Measurements from ENCODE around the gene EPB41L2.

EPB41L2 gene

GRCh38 chr6:130843575-130844320, 219.3 kb downstream of the EPB41L2 start:
- TF ChIP-seq ZFX (IDR thresholded peaks at IDR 0.05; ENCODE audit: borderline replicate concordance), result no peak
- TF ChIP-seq, protein P1, sequence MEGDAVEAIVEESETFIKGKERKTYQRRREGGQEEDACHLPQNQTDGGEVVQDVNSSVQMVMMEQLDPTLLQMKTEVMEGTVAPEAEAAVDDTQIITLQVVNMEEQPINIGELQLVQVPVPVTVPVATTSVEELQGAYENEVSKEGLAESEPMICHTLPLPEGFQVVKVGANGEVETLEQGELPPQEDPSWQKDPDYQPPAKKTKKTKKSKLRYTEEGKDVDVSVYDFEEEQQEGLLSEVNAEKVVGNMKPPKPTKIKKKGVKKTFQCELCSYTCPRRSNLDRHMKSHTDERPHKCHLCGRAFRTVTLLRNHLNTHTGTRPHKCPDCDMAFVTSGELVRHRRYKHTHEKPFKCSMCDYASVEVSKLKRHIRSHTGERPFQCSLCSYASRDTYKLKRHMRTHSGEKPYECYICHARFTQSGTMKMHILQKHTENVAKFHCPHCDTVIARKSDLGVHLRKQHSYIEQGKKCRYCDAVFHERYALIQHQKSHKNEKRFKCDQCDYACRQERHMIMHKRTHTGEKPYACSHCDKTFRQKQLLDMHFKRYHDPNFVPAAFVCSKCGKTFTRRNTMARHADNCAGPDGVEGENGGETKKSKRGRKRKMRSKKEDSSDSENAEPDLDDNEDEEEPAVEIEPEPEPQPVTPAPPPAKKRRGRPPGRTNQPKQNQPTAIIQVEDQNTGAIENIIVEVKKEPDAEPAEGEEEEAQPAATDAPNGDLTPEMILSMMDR (IDR thresholded peaks at IDR 0.05), result peak; percentile 69
- H3K27ac ChIP-seq, result no peak overlapping the region

GRCh38 chr6:130841128-130841728, 221.8 kb downstream of the EPB41L2 start:
- H3K27ac ChIP-seq, result no peak overlapping the region
- no peak for TF ChIP-seq ZFX (IDR thresholded peaks at IDR 0.05; ENCODE audit: borderline replicate concordance)
- TF ChIP-seq, protein P1 (IDR thresholded peaks at IDR 0.05), result no peak

- TF ChIP-seq, protein P1 (IDR thresholded peaks at IDR 0.05), result no peak
- no peak for TF ChIP-seq ZFX (IDR thresholded peaks at IDR 0.05; ENCODE audit: borderline replicate concordance)
- H3K27ac ChIP-seq, result no peak overlapping the region
Observed at GRCh38 chr6:130840050-130840449, 223.0 kb downstream of the EPB41L2 start.

- TF ChIP-seq, protein P1 (IDR thresholded peaks at IDR 0.05), result no peak
- no peak for TF ChIP-seq ZFX (IDR thresholded peaks at IDR 0.05; ENCODE audit: borderline replicate concordance)
- no peak overlapping the region for H3K27ac ChIP-seq
Observed at GRCh38 chr6:130839379-130839778, 223.7 kb downstream of the EPB41L2 start.

- TF ChIP-seq, protein P1 (IDR thresholded peaks at IDR 0.05), result no peak
- TF ChIP-seq ZFX (IDR thresholded peaks at IDR 0.05; ENCODE audit: borderline replicate concordance), result no peak
- no peak overlapping the region for H3K27ac ChIP-seq
Observed at GRCh38 chr6:130838951-130839350, 224.1 kb downstream of the EPB41L2 start.

- TF ChIP-seq, protein P1 (IDR thresholded peaks at IDR 0.05), result no peak
- TF ChIP-seq ZFX (IDR thresholded peaks at IDR 0.05; ENCODE audit: borderline replicate concordance), result no peak
- no peak overlapping the region for H3K27ac ChIP-seq
Observed at GRCh38 chr6:130838250-130838860, 224.7 kb downstream of the EPB41L2 start.

DNA sequence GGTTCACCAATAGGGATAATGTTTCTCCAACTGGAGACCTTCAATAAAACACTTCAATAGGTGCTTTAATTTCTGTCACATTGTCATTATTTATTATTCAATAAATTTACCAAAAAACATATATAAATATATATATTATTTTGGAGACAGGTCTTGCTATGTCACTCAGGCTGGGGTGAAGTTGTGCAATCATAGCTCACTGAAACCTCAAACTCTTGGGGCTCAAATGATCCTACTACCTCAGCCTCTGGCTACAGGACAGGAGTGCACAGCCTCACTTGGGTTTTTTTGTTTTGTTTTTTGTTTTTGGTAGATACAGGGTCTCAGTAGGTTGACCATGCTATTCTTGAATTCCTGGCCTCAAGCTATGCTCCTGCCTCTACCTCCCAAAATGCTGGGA, 226.0 kb downstream of the EPB41L2 start:
- TF ChIP-seq ZFX (IDR thresholded peaks at IDR 0.05; ENCODE audit: borderline replicate concordance), result no peak
- TF ChIP-seq, protein P1 (IDR thresholded peaks at IDR 0.05), result no peak
- H3K27ac ChIP-seq, result no peak overlapping the region
